Testis (tissue), 2 donors: ENCODE data around the gene SLC16A12.

Experiments
- POLR2A ChIP-seq: fragments of 450-650 bp; IDR thresholded peaks from one replicate; pipeline ENCODE4 v1.6.1; 2017; ENCODE audit warnings: antibody characterized with exemption, mild to moderate bottlenecking, moderate library complexity
- TF ChIP-seq, protein P1 (sequence below), 3 experiments: fragments of 450-650 bp in 2 of 3; fragments of 200-600 bp in 1 of 3; sonication (generic) in 1 of 3; IDR thresholded peaks; one replicate each; pipeline ENCODE4 v1.5.1; 2016 to 2019; ENCODE audit warnings: antibody characterized with exemption in 3 of 3, mild to moderate bottlenecking in 2 of 3, moderate library complexity in 1 of 3

DNA sequence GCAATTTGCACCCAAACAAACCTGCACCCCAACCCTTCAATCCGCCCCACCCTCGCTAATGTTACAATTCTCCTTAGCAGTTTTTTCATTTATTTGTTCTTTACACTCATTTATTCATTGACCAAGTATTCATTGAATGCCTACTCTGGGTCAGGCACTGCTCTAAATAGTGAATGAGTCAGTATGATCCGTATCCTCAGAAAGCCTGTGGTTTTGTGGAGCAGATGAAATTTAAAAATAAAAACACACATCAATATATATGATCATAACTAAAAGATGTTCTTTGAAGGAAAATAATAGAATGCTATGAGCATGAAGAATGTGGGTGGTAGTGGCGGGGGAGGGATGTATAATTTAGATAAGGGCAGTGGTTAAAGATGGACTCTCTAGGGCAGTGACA is 107.8 kb downstream of the SLC16A12 start:
- TF ChIP-seq POLR2A = no peak
- TF ChIP-seq, protein P1, sequence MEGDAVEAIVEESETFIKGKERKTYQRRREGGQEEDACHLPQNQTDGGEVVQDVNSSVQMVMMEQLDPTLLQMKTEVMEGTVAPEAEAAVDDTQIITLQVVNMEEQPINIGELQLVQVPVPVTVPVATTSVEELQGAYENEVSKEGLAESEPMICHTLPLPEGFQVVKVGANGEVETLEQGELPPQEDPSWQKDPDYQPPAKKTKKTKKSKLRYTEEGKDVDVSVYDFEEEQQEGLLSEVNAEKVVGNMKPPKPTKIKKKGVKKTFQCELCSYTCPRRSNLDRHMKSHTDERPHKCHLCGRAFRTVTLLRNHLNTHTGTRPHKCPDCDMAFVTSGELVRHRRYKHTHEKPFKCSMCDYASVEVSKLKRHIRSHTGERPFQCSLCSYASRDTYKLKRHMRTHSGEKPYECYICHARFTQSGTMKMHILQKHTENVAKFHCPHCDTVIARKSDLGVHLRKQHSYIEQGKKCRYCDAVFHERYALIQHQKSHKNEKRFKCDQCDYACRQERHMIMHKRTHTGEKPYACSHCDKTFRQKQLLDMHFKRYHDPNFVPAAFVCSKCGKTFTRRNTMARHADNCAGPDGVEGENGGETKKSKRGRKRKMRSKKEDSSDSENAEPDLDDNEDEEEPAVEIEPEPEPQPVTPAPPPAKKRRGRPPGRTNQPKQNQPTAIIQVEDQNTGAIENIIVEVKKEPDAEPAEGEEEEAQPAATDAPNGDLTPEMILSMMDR (IDR thresholded peaks at IDR 0.05) = no peak
